ENCODE measurements around the gene MAP3K13.

DNA sequence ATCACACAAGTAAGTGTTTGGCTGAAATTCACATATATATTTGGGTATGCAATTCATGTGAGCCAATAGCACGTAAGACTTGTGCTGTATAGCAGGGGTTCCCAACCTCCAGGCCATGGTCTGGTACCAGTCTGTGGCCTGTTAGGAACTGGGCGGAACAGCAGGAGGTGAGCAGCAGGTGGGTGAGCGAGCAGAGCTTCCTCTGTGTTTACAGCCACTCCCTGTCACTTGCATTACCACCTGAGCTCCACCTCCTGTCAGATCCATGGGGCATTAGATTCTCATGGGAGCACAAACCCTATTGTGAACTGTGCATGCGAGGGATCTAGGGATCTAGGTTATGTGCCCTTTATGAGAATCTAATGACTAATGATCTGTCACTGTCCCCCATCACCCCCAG, 59.7 kb downstream of the MAP3K13 start:
- TF ChIP-seq, protein P1, sequence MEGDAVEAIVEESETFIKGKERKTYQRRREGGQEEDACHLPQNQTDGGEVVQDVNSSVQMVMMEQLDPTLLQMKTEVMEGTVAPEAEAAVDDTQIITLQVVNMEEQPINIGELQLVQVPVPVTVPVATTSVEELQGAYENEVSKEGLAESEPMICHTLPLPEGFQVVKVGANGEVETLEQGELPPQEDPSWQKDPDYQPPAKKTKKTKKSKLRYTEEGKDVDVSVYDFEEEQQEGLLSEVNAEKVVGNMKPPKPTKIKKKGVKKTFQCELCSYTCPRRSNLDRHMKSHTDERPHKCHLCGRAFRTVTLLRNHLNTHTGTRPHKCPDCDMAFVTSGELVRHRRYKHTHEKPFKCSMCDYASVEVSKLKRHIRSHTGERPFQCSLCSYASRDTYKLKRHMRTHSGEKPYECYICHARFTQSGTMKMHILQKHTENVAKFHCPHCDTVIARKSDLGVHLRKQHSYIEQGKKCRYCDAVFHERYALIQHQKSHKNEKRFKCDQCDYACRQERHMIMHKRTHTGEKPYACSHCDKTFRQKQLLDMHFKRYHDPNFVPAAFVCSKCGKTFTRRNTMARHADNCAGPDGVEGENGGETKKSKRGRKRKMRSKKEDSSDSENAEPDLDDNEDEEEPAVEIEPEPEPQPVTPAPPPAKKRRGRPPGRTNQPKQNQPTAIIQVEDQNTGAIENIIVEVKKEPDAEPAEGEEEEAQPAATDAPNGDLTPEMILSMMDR (IDR thresholded peaks at IDR 0.05; ENCODE audit: insufficient read depth, low read depth, low read length) = no peak
- no peak for TF ChIP-seq EZH2 (IDR thresholded peaks at IDR 0.05; ENCODE audit: insufficient read depth, low read length)

Measured in astrocyte (in vitro differentiated cells and primary cell).